GM21360 (cell line): ENCODE data around the gene RBM28.

Experiments used
- ATAC-seq: cut with Tn5 transposase; IDR thresholded peaks from one replicate; pipeline ENCODE4 v1.9.1; 2021; ENCODE audit warnings: mild to moderate bottlenecking, moderate library complexity; ENCODE audit not compliant: unreplicated experiment

Gene RBM28

DNA sequence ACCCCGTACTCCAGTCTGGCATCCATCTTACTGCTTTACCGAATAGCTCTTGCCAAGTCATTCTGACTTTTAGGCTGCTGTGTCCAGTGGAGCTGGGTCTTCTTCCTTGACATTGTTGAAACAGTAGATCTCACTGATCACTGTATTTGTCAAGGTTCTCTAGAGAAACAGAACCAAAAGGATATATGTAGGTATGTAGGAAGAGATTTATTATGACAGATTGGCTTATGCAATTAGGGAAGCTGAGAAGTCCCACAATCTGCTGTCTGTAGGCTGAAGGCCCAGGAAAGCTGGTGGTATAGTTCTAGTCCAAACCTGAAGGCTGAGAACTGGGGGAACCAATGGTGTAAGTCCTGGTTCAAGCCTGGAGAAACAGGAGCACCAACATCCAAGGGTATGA, 29.9 kb upstream of the RBM28 start:
- ATAC-seq = no peak

DNA sequence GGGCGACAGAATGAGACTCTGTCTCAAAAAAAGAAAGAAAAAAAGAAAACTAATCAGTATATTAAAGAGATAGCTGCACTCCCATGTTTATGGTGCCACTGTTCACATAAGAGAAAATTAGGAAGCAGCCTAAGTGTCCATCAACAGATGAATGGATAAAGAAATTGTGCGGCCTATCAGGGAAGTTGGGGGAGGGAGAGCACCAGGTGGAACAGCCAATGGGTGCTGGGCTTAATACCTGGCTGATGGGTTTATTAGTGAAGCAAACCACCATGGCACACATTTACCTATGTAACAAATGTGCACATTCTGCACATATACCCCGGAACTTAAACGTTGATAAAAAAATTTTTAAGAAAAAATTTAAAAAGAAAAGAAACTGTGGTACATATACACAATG, 26.8 kb upstream of the RBM28 start:
- ATAC-seq = no peak

DNA sequence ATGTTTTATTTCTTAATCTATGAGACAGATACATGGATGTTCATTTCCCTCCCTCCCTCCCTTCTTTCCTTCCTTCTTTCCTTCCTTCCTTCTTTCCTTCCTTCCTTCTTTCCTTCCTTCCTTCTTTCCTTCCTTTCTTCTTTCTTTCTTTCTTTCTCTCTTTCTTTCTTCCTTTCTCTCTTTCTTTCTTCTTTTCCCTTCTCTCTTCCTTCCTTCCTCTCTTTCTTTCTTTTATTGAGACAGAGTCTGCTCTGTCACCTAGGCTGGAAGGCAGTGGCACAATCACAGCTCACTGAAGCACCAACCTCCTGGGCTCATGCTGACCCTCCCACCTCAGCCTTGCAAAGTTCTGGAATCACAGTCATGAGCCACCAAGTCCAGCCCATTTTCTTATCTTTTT, 23.3 kb upstream of the RBM28 start:
- no peak for ATAC-seq

DNA sequence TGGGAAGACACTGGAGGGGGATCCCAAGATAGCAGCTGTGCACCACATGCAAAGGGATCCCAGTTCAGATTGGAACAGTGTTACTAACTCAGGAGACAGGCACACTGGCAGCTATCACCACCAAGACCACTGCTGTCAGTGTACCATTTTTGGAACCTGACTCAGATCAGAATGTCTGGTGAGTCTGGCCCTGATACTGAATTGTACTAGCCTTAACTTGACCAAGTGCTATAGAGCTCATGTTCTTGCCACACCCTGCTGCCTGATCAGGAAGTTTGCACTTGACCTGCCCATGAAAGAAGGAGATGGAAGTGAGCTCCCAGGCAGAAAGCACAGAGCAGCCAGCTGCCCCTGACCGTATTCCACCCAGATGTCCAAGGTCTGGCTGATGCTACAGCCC, 22.6 kb upstream of the RBM28 start:
- ATAC-seq = no peak

DNA sequence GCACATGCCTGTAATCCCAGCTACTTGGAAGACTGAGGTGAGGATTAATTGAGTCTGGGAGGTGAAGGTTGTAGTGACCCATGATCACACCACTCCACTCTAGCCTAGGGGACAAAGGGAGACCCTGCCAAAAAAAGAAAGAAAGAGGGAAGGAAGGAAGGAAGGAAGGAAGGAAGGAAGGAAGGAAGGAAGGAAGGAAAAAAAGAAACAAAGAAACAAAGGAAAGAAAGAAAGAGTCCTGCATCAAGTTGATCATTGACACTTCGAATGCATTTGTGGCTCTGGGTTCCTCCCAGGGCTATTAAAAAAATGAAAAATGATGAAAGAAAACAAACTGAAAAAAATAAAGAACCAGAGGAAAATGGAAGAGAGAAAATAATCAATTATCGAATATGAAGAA, 21.7 kb upstream of the RBM28 start:
- no peak for ATAC-seq

DNA sequence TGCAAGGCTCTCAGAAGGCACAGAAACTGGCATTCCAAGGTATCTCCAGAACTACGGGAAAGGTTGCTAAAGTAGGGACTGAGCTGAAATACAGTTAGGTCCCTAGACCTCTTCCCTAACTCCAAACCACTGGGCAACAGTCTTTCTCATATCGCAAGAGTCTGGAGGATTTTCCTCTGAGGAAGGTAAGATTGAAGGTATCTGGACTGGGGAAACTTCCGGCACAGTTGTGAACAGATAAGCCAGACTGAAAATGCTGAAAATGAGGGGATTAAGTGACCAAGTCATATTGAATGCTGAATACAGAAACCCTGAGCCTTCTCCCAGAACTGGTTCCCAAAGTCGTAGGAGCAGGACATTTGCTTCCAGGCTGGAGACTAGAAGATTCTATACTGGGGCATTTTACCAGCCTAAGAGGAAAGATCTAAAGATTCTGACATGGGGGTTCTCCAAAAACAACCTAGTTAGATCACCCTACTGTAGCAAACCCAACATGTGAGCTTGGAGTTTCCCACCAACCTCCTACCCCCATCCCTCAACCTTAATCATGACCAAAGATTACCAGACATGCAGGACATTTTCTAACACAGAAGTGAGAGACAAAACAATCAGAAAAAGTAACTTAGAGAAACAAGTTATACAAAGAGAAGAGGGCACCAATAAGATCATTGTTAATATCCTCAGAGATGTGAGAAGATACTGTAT, 20.6 kb upstream of the RBM28 start:
- ATAC-seq = no peak

DNA sequence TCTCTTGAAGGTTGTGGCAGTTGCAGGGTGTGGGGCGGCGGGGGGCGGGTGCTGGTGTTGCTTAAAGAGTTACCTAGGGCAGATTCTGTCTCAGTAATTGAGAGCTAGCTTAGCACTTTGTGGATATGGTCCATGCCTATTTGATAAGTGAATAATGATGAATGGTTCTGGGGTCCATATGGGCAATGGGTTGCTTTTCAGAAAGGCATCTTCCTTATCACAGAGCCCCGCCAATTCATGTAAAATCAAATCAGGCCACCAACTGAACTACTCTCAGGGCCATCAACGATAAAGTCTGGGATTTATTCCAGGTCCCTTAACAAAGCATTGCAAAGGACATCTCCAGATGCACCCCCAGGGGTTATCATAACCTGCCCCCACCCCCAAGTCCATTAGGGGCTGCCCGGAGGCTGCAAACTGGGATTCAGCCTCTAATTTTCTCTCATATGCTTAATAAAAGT, 19.6 kb upstream of the RBM28 start:
- no peak for ATAC-seq

DNA sequence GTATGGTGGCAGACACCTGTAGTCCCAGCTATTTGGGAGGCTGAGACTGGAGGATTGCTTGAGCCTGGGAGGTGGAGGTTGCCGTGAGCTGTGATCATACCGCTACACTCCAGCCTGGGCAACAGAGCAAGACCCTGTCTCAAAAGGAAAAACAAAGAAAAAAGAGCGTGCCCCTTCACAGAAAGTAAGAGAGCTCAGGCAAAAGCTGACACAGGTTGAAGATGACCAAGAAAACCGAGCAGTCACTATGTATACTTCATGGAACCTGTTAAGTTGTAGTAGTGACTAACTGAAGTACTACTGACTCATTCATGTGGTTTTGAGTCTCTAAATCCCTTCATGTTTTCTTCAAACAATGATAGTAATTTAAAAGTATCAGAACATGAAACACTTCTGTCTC, 19.0 kb upstream of the RBM28 start:
- ATAC-seq = no peak

DNA sequence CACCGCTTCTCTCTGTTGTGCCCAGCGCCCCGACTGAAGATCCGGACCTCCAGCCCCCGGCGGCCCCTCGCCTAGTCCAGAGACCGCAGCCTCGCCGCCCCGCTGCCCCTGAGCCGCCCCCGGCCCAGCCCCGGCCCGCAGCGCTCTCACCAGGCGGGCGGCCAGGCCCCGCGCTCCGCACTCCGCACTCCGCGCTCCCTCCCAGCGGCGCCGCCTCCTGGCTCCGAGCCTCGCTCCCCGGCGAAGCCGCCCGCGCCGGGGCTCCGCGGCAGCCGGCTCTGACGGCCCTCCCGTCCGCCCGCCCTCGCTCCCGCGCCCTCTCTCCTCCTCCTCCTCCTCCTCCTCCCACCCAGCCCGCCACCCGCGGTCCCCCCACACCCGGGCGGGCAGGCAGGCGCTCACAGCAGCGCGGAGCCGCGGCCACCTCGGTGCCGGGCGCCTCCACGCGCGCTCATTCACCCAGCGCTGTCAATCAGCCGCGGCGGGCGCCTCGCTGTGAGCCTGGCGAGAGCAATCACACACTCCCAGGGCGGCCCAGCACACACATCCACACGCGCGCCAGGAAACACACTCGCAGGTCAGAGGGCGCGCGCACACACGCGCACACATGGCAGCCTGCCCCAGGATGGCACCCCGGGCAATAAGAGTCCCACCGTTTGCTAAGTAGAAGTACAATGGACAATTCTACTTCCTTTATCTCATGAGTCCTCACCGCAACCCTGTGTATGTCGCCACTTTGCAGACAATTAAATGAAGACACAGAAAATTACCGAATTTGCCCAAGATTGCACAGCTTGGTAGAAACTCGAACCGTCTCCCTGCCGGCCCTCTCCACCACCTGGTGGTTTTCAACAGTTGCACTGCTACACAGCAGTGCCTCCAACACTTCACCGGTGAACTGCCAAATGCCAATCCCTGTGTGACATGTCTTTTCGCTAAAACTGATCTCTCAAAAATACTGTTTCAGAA, 18.0 kb upstream of the RBM28 start, which contains the start of gene PRRT4:
TSS of gene PRRT4 (minus strand) at position 280 of the 969 bp plus-strand sequence.
- no peak for ATAC-seq

DNA sequence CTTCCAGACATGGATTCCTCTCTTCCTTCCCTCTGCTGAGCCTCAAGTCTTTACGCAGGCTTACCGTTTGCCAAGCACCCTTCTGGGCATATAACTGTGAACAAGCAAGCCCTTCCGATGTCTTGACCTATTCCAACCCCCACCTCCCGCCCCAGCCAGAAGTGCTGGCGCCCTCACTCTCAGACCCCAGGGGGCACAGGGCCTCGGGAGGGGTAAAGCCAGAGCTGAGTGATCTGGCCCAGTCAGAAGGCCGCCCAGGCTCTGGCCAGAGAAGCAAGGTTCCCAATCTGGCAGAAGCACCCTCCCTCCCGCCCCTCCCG, 16.6 kb upstream of the RBM28 start:
- no peak for ATAC-seq

DNA sequence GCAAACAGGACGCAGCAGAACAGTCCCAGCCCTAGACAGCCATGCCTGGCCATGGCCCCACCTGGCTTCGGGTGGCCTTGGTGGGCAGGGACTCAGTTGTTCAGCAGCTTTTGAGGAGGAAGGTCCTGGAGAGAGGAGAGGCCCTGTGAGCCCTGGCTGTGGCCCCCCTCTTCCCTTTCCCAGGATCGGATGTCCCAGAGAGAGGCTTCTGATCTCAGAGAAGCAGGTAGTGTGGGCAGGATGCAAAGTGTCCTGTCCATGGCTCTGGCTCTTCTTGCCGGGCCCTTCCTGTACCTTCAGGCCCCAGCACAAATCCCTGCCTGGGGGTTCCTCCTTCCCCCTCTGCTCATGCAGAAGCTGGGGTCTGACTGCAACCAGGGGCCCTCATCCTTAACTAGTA, 16.2 kb upstream of the RBM28 start:
- ATAC-seq = no peak

DNA sequence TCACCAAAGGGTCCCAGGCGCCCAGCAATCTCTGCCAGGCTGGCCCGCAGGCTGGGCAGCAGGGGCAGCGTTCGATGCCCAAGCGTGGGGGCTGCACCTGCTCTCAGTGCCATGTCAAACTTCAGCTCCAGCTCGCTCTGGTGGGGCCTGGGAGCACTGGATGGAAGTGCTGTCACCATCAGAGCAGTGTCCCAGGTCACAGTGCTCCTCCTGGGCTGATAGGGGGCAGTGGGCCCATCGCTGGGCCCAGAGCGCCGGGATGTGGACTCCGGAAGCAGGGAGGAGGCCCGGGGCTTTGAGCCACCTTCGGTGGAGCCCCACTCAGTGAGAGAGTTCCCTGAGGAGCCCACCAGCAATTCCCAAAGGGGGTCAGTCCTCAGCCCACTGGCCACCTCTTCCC, 15.6 kb upstream of the RBM28 start:
- no peak for ATAC-seq

DNA sequence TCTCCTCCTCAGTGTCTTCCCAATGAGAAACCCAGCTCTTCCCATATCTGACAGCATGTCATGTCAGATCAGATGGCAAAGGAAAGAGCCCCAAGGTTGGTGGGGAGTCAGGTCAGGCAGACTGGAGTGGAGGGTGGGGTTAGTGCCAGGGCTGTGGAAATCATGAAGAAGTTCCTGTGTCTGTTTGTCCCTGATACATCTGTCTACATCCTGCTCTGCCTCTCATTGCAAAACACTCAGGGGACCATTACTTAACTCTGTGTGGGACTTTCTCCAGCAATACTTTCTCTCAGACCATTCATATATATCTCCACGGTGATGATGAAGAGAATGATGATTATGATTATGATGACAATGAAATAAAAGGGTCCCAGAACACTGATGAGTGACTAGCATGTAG, 14.5 kb upstream of the RBM28 start:
- no peak for ATAC-seq

DNA sequence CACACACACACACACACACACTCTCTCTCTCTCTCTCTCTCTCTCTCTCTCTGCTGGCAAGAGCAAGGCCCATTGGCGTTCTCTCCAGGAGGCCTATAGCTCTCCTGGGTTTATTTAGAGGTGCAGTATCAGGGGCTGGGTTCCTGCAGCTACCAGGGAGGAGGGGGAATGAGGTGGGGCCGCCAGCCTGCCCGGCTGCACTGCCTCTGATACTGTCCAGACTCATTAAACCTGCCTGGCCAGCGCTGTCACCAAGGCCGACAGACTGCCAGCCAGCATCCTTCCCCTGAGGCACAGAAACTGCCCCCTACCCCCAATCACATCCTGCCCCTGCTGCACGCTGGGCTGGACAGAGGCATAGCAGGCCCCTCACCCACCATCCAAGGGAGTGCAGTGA, 13.5 kb upstream of the RBM28 start:
- no peak for ATAC-seq

DNA sequence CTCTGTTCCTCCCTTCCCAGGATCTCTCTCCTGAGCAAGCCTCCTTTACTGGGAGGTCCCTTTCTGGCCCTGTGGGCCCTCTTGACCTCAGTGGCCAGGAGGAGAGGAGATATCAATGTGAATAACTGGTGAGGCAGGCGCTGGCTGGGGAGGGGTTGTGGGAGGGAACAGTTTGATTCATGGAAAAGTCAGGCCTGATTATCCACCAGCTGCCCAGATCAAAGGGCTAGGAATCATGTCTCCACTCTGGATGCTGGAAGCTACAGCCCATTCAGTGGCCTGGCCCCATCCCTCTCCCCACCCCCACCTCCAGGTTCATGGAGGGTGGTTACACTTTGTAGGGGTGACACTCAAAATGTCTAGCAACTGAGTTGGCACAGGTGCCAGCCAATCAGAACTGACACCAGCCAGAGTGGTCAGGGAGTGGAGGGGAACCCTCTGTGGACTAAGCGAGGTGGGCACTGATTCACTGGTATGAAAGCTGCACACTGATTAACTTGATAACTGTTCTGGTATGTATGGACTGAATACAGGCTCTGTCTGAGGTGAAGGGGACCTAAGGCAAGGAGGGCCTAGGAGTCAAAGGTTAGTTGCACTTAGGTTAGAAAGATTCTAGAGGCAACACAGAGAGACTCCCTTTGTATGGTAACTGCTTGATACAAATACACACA, 13.0 kb upstream of the RBM28 start:
- ATAC-seq = no peak

DNA sequence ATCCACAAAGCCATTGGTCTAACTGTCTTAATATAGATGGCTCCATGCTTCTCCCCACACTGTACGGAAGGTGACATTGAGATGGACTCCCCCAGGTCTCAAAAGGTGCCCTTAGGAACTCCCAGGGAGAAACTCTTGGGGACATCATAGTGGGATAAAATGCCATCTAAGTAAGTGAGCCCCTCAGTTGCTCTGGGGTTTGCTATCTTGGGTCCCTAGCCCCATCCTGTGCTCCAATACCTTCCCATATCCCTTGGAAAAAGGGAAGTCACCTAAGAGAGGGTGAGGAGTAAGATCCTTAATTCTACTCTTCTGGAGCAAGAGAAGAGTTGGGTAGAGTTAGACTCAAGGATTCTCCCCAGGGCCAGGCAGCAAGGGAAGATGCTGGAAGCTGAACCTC, 9.9 kb upstream of the RBM28 start:
- ATAC-seq = no peak

DNA sequence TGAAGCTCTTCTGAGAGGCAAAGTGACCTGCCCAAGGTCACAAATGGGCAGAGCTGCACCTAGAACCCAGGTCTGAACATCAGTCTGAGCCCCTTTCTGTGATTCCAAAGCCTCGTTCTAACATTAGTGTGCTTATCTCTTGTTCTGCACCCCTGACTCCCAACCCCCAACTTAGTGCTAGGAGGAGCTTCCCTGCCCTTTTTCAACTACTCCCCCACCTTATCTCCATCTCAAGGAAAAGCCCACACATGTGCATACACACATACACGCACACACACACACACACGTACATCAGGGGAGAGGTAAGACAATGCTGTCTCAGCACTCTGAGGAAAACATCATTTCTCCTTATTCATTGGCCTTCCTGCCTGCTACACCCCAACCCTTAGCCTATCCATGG, 9.5 kb upstream of the RBM28 start:
- no peak for ATAC-seq

DNA sequence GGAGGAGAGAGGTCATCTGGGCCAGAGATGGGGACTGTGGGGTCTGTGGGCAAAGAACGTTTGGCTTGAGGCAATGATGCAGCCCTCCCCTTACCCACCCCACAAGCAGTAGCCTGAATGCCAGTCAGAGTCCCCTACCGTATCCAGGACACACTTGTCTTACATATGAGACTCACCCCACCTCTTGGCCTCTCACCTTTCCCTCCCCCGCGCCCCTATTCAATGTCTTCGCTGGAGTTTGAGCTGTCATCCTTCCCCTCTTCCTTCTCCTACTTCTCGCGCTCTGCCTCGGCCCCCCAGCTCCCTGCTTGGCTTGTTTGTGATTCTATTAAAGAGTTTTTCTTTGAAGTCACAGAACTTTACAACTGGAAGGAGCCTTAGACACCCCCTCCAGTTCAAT, 8.9 kb upstream of the RBM28 start:
- ATAC-seq = no peak

DNA sequence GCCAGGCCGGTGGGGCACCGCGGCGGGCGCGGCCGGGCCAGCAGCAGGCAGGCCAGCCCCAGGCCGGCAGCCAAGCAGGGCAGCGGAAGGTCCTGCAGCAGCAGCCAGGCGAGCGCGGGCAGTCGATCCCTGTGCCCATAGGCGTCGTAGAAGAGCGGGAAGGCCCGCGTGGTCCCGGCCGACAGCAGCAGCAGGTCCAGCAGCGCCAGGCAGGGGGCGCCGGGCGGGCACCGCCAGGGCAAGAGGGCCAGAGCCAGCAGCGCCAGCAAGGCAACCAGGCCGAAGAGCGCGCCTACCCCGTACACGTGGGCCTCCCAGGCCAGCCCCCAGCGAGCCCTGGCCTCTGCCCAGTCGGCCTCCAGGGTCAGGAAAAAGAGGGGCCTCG, 8.4 kb upstream of the RBM28 start:
- no peak for ATAC-seq

DNA sequence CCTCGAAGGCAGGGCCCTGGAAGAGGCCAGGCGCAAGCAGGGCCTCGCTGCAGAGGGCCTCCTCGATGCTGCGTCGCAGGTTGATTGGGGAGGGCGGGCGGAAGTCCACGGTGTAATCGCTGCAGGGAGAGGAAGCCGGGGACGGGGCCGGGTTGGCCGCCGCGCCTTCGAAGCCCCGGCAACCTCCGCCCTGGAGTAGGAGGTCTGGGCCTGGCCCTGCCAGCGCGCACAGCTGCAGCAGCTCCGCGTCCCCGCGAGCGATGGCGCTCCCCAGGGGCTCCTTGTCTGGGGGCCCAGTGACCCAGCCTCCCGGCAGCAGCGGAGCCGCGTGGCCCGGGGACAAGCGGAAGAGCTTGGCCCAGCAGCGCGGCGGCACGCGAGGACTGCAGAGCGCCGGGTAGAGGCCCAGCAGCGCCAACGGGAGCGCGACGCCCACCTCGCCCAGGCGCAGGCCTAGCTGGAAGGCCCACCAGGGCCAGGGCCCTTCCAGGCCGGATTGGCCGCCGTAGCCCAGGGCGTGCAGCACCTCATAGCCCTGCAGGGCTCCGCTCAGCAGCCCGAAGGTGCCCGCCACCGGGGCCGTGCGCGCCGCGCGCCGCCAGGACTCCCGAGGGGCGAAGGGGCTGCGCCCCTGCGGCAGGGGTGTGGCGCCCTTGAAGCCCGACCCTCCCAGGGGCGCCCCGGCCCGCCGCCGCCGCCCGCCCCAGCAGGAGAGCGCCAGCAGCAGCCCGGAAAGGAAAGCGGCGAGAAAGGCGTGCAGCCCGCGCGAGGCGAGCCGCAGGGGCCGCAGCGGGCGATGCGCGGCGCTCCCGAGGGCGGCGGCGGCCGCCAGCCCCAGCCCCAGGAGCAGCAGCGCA, 7.8 kb upstream of the RBM28 start:
- ATAC-seq = no peak
